ENCODE measurements around the gene IPO4.

IPO4 gene

DNA sequence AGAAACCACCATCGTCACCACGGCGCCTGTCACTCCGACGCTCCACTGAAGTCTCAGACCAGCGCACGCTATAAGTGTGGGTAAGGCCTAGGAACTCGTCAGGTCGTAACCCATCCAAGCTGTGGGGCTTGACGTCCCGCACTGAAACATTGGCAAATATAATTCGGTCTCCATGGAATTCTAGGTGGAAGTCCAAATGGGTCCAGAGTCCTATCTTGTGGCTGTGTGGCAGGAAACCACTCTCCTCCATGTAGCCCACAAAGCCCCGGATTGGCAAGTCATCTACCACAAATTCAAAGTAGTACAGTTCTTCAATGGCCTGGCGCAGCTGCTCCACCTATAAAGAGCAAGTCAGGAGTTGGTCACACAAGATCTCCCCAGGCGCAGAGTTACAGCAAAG is 4.3 kb upstream of the IPO4 start:
- DNase-seq = no peak

DNA sequence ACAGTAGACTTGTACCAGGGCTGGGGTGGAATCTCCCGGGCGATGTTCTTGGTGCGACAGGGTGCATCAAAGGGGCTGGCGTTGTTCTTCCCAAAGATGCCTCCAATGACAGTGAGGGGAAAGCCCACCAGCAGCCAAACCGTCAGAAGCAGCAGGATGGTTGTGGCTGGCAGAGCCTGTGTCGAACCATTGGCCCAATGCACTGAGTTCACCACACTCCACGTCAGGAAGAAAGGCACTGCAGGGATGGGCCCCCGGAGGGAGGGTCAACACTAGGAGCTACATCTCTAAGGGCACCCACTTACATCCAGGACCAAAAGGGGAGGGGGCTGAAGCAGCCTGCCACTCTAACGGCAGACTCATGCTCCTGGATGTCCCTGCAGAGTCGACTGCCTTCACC is 1.8 kb upstream of the IPO4 start:
- DNase-seq = no peak

DNA sequence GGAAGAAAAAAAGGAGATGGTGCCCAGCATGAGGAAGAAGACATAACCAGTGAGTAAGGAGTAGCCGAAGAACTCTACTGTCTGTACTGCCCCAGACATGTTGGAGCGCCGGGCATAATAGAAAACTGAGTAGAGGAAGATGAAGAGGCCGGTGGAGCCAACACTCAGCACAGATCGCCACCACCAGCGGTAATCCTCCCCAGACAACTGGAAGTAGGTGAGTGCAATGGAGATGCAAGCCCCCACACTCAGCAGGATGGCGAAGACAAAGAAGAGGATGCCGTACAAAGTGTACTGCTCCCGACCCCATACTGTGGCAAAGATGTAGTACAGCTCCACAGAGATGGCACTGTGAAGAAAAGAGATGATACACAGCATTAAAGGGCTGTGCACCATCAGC is 844 bp upstream of the IPO4 start:
- no peak for DNase-seq

DNA sequence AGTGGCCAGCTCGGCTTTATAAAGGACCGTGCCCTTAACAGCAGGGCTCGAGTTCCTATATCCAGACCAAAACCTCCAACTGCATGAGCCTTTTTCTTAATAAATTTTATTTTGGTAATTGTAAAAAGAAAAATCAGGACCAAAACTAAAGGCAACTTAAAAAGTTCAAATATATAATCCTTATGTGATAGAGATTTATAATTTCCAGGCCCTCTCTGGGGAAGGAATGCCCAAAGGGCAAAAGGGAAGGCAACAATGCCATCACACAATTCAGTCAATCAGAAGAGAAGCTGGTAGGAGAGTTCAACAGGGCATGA is 401 bp upstream of the IPO4 start:
- DNase-seq = no peak

DNA sequence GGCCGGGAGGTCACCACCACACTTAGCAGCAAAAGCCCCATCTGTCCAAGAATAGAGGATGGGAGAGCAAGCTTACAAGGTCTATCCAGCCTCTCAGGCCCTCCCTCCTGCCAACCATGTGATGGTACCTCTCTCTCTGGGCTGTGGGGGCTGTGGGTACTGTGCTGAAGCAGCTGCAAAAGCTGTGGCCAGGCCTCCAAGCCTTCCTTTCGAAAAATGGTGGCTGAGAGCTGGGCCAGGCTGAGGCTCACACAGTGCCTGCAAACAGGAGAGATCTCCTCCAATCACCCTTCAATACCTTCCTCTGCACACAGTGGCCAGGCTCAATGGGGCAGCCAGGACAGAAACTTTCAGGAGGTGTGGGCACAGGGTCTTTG is 1.1 kb downstream of the IPO4 start:
- no peak for DNase-seq

DNA sequence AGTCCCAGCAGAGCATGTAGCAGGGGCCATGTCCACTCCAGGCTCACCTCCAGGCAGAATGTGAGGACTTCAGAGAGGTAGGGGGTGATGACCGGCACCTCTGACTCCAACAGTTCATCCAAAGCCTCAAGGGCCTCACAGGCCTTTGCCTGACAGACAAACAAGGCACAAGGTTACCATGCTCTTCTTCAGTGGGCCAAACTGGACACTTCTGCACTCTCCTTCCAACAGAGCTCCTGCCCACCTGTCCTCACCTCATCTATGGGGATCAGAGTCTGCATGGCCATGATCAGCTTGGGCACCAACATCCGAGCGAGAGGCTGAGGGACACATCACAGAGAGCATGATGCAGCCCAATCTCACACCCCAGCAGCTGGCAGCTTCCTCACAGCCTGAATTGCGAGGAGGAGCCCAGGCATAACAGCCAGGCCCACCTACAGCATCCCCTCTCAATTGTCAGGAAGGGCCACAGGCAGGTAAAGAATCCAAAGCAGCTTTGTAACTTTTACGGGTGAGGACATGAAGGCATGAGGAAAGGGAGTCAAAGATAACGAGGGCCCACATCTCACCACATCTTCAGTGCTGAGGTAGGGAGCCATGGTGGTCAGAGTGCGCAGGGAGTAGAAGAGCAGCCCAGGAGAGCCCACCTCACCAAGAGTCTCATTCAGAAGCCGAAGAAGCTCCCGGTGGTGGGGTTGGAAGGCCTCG is 1.6 kb downstream of the IPO4 start:
- no peak for DNase-seq

DNA sequence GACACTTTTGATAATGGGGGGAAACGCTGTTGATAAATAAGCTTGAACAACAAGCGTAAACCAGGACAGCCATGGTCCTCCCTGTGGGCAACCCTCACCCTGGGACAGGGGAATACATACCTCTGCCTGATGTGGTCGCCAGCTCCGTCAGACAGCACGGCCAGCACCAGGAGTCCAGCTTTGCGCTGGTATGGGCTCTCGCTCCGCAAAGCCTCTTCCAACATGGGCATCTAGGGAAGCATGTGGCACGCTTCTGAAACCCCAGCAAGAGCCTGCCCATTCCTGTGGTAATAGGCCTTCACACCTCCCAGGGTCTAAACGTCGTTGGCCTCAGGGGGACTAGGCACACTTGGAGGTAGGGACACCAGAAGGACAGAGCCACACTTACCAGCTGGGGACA is 2.9 kb downstream of the IPO4 start:
- no peak for DNase-seq

DNA sequence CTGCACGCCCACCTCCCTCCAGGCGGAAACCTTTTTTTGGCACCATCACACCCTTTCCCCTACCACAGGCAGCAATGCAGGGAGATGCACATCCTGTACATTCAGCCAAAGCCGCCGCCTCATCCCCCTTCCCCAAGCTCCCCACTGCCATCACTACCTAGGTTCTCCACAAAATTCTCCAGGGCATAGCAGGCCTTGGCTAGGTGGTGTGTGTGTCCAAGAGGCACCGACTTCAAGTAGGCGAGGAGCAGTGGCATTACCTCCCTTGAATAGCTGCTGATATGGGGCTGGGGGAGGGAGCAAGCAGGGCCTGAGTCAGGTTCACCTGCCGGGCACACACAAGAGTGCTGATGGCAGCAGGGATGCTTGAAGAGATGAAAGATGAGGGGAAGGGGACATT is 3.6 kb downstream of the IPO4 start:
- DNase-seq = no peak

DNA sequence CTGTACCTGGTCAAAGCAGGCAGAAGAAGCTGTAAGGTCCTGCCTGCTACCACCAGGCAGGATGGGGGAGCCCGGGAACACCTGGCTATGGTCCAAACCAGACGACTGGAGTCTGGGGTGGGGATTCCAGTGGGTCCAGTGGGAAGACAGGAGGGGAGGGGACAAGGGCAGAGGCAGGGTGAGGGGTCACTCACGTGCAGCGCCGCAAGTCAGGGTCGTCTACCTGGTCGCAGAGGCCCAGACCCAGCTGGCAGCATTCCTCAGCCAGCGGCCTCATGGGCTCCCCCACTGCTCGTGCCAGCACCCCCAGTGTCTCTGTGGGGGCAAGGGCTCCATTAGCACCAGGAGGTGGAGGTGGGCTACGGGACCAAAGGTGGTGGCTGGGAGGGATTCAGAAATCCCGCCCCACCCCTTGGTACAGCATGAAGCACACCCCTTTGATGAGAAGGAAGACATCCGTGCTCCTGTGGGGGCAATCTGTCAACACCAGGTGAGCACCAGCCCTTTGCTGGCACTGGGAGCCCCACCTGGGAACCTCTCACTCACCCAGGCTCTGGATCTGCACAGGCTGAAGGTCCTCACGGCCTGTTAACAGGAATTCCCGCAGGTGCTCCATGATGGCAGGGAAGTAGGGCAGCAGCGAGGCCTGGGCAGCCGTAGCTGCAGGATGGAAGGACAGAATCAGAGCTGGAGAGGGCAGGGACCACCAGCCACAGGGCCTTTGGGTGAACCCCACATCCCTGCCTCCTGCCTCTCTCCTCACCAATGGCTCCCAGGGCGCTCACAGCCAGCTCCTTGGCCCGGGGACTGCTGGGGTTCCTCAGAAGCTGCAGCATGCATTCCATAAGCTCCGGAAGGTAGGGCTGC is 4.3 kb downstream of the IPO4 start:
- DNase-seq = no peak

DNA sequence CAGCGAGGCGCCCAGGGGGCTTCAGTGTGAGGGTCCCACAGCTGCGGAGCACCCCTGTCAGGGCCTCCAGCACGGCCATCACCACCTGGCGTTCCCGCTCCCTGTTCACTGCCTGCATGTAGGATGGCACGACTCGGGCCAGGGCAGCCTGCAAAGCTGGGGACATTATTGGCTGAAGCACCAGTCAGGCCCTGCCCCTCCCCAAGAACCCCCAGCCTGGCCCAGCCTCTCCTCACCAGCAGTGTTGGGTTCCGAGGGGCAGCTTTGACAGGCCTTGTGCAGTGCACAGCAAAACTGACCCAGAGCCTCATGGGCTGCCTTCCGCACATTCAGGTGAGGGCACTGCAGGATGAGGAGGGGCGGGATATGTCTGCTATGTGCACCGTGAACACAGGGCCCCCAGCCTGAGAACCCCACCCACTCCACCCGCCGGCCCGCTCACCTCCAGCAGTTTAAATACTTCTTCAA is 5.6 kb downstream of the IPO4 start:
- no peak for DNase-seq

DNA sequence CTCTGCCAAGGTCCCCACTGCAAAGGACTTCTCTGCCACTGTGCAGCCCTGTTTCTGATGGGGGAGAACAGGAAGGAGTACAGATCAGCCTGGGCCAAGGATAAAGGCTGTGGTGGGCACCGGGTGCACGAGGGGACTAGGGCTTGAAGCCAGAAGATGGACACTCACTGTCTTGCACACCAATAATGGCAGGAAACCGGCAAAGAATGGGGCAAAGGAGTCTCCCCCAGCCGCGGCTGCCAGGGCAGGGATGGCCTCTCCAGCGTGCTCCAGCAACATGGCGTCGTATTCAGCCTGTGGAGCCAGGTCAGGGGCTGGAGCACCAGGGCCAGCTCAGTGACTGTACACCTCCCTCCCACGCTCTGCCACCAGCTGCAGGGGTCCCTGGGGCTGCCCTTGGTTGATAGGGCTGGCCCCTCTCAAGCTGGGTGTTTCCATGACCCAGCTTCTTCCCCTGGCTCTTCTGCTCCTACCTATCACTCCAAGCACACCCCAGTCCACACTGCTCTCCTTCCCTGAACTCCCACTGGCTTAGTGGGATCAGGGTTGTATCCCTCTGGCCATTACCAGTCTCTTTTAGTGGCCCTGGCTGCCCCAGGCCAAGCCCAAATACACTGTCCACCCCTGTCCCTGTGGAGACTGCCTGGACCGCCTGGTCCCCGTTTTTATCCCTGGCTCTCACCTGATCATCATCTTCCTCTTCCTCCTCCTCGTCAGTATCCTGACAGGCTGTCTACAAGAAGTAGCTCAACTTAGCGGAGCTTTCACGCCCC is 6.3 kb downstream of the IPO4 start:
- DNase-seq = no peak

DNA sequence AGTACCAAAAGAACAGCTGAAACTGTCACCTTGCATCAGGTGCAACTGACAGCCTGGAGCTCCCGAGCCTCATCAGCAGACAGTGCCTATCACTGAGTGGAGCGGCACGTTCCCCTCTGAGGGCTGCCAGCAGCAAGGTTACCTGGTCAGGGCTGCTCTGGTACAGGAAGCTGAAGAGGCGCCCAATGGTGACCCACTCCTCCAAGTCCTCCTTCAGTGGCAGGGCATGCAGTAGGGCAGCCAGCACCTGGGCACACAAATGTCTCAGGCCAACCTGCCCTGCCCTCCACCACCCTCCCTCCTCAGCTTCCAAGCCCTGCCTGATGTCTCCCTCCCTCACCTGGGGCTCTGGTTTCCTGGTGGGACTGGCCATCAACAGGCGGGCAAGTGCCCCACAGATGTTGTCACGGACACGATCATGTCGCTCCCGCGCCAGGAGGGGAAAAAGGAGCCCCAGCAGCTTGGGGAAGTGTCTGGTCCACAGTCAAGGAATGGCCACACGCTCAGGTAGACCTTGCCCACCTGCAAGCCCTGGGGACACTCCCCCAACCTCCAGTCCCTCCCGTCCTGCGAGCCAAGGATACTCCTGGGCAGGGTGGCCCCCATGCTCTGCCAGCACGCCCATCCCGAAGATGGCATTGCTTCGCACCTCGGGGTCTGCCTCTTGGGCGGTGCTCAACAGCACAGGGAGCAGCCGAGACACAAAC is 7.1 kb downstream of the IPO4 start:
- DNase-seq = no peak

DNA sequence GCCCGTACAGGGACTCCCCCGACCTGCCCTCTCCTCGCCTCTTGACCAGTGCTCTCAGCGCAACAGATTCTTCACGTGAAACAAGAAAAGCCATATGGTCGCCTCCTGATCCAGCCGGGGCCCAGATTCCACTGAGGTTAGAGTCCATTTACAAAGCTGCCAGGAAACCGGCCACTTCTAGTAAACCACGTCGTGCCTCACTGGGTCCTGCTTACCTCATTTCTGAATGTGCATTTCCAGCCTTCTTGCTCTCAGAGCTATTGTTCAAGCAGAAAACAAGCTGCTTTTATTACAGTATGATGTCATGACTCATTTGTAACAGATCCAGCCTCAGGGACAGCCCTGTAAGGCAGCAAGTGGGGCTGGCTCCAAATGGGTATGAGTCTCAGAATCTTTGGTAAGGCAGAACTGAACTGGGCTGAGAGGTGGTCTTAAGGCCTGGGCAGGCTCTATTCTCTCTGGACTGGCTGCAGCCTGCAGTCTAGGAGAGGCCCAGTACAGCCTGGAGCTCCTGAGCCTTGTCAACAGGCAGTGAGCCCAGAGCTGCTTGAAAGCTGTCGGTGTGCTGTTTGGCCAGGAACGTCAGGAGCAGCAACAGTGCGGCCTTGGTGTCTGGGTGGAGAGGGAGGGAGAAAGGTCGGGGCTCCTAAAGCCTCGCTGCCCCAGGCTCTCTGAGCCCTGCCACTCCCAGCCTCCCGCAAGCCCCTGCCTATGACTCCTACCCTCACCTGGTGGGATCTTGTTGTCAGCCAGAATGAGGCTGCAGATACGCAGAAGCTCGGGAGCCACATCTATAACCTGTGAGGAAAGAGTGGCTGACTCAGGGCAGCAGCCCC is 8.4 kb downstream of the IPO4 start:
- no peak for DNase-seq

DNA sequence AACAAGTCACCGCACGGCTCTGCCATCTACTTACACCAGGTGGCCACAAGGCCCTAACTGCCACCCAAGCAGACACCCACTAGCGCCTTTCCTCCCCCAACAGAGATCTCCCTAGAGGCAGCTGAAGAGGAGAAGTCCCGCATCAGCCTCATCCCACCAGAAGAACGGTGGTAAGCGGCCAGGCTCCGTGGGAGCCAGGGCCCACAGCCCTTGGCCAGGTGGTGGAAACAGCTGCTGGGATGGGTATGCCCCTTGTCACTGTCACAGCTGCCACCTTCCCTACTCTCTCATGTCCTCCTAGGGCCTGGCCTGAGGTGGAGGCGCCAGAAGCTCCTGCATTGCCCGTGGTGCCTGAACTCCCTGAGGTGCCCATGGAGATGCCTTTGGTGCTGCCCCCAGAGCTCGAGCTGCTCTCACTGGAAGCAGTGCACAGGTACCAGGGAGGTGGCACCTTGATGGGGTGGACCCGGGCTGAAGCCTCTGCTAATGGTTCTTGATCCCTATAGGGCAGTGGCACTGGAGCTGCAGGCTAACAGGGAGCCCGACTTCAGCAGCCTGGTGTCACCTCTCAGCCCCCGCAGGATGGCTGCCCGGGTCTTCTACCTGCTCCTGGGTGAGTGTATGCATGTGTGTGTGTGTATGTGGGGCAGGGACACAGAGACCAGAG is 9.2 kb downstream of the IPO4 start:
- DNase-seq = no peak

DNA sequence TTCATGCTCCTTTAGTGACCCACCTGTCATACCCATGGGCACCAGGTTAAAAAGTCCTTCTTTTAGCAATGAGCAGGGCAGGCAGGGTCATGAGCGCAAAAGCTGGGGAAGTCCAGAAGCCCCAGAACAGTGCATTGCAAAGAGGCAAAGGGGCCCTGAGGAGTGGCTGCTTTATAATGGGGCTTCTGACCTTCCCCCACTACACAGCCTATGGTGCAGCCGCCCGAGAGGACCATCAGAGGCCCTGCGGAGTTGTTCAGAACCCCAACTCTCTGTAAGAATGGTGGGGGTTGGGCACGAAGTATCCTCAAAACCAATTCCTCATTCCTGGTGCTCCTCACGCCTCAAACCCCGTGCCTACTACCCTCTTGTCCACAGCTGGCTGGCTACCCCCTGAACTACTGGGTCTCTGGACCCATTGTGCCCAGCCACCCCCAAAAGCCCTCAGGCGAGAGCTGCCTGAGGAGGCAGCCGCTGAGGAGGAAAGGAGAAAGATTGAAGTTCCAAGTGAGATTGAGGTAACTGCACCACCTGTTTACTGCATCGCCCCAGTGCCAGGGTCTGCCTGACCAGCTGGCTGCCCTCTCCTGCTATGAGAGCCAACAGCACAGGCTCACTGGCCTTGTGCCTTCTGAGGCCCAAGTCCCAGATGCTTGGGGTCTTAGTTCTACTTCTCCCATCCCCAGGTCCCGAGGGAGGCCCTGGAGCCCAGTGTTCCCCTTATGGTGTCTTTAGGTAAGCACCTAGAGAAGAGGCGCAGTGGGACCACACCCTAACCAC is 10.0 kb downstream of the IPO4 start:
- DNase-seq = no peak

DNA sequence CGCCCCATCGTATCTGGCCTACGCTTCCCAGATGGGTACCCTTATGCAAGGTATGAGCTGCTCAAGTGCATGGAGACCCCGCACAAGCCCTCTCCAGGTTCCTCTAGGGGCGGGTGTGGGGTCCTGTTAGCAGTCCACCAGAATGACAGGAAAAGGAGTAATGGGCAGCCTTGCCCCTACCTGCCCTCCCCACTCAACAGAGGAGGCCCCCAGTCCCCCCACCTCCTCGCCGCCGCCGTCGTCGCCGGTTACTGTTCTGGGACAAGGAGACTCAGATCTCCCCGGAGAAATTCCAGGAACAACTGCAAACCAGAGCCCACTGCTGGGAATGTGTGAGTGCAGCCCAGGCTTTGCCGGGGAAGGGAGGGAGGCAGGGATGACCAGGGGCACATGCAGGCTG is 10.7 kb downstream of the IPO4 start:
- no peak for DNase-seq

DNA sequence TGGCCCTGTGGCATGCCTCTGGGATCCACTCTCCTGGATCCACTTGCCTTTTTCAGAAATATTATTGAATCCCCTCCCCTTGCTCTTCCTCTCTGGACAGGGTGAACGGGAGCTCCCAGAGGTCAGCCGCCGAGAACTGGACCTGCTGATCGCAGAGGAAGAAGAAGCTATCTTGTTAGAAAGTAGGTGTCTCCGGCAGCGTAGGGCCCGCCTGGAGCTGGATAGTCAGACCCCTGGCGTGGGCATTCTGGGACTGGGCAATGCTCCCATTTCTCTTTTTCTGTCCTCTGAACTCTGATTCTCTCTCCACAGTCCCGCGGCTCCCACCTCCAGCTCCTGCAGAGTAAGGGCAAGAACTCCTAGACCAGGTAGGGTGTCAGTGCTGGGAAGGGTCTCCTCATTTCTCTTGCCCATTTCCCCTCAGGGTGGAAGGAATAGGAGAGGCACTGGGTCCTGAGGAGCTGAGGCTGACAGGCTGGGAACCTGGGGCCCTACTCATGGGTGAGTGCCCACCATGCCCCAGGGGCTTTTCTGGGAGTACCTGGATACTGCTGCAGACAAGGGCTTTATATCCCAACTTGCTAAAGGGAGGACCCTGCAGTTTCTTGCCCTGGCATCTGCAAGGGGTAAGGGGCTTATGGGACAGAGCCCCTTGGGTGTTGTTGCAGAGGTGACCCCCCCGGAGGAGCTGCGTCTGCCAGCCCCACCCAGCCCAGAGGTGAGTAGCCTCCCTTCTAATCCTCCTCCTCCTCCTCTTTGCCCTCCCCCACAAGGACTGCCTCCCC is 11.4 kb downstream of the IPO4 start:
- DNase-seq = no peak

DNA sequence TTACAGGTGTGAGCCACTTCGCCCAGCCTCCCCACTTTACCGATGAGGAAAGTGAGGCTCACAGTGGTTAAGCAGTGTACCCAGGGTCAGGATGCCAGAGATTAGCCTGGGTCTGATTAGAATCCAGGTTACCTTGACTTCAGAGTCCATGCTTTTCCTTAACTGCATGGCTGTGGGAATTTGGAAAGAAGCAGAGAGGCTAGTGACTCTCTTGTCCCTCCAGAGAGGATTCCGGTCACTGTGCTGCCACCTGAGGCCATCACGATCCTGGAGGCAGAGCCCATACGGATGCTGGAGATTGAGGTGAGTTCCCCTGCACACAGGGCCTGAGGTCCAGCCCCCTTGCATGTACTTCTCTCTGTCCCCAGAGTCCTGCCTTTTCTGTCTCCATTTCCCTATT is 12.0 kb downstream of the IPO4 start:
- no peak for DNase-seq

DNA sequence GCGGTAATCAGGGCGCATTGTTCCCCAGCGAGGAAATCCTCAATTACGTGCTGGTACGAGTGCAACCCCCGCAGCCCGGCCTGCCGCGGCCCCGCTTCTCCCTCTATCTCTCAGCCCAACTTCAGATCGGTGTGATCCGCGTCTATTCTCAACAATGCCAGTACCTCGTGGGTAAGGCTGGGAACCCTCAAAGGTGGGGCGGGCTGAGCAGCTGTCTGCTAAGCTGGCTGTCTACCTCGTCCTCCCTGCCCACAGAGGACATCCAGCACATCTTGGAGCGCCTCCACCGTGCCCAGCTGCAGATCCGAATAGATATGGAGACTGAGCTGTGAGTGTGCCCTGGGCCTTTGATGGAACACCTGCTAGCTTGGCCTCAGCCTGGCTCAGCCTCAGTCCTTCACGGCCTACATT is 15.7 kb downstream of the IPO4 start:
- no peak for DNase-seq

DNA sequence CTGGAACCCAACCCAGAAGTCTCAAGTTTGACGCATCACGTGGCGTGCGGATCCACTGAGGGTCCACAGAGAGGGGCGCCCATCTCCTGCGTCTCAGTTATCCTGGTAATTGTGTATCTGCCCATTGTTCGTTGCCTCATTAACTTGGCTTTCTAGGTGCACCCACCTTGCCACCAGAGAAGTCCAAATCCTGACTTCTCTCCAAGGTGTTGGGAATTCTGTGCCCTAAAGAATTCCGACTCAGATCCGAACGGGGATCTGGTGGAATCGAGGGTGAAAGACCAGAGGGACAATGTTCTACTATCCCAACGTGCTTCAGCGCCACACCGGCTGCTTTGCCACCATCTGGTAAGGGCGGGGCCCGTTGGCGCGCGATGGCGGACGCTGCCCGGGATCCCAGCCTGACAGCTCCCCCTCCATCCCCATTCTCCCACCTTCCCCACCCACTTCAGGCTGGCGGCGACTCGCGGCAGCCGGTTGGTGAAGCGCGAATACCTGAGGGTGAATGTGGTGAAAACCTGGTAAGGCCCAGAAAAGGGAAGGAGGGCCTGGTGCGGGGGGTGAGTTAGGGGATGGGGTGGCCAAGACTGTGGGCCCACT is 16.3 kb downstream of the IPO4 start:
- DNase-seq = no peak
